EL (cell line): ENCODE results near the gene MMS19.
A peak's percentile ranks its signal among the peaks of the same experiment; 100 is the strongest.

ENCODE experiments used
- DNase-seq: peaks from one replicate; pipeline ENCODE4 v3.0.0-alpha.2; 2016

MMS19 gene

DNA sequence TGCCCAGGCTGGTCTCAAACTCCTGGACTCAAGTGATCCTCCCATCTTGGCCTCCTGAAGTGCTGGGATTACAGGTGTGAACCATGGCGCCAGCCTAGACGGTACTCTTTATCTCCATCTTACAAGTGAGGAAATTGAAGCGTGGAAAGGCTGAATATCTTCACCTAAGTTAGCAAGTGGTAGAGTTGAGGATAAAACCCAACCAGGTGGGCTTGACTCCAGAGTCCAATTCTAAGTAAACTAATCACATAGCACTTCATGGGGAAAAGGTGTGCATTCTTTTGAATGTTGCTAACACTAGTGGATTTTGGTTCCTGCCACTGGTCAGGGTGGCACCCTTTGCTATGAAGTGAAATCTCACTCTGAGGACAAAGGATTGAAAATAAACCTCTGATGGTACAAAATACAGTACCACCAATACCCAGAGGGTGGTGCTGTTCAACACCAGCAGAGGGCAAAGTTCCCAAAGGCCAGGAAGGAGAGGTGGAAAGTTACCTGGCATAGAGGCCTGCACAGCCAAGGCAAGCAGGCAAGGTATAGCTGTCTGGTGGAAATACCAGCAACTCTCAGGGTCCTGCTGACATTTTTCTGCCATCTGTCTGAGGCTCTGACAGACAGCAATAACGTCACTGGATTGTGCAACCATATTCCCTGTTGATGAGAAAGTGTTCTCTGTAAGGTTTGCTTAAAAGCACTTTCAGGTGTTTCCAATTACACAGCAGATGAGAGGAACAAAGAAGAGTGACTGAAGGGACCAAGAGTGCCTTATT is 34.7 kb downstream of the MMS19 start:
- peak; percentile 49 for DNase-seq

- no peak for DNase-seq
Observed at GRCh38 chr10:97462309-97462708, 35.9 kb downstream of the MMS19 start.

DNA sequence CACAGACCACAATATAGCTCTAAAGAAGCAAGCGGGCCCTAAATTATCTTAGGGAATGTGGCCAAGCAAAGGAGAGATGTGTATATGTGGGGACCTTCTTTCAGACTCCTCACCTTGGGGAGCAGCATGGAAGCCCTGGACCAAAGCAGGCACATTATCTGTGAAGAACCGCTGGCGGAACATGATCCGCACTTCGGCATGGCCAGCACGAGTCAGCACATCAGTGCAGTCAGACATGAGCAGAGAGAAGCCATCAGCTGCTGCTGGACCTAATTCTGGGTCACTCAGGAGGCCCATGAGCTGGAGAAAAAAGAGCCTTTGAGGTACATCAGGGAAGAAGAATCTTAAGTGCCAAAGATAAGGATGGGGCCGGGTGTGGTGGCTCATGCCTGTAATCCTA is 38.3 kb downstream of the MMS19 start:
- no peak for DNase-seq

GRCh38 chr10:97459111-97459510 is 39.1 kb downstream of the MMS19 start:
- no peak for DNase-seq

DNA sequence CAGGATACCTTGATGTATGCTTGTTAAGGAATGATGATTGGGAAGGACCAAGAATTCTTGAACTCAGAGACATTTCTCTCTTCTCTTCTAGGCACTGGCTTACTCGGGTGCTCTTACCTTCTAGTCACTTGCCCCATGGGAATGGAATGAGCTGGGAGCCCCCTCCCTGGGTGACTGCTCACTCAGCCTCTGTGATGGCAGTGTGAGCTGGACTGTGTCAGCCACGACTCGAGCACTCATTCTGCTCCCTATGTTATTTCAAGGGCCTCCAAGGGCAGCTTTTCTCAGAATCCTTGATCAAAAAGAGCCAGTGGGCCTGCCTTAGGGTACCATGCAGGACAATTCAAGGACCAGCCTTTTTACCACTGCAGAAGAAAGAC is 41.5 kb downstream of the MMS19 start:
- DNase-seq, result no peak

DNA sequence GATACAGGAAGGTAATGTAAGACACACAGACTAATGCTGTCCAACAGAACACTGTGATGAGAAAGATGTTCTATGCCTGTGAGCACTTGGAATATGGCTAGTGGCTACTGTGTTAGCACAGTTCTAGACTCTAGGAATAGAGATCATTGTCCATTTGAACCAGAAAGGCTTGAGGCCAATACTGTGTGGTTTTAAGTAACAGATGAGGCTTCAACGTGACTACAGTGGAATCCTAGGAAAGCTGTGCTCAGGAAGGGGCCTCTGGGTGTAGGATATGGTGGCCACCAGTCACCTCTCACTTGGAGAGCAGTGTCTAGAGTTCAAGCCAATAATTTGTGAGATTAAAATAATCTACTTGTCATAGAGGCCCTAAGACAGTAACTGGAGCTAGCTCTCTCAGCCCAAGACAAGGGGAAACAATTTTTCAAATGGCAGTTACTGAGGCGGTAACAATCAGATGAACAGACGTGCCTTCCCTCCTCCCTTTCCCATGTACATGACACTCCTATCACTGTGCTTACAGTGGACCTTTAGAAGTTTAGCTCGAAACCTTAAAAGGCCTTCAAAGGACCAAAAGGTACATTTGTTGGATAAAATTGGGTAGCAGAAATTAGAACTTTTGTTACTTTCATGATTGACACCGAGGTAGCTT is 42.1 kb downstream of the MMS19 start:
- no peak for DNase-seq

DNA sequence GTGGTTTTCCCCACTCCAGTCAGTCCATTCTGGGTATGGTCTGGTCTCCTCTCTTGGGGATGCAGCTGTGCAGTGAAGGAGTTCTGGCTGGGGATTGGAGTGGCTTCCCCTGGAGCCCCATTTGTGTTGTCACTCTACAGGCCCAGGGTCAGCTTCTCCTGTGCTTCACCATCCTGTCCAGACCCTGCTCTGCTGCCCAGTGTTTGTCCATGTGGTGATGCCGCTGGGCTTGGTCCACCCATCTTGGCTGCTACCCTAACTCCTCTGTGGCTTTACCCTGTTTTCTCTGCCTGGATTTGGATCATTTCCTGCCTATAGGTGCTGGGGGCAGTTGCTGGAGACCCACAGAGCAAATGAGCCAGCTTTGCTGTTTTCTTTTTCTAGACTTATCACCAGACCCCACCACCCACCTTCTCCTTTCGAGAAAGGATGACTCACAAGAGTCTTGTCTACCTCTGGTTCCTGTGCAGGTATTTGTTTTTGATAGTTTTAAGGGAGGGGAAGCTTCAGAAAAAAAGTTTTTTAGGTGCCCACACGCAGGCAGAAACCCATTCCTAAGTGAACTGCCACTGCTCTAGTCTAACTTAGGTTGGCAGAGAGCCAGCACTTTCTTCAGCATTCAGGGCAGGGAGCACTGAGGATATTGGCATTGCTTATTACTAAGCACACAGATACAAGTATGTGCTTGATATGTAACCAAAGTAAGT is 43.7 kb downstream of the MMS19 start:
- DNase-seq, result no peak

GRCh38 chr10:97452352-97452751 is 45.9 kb downstream of the MMS19 start:
- no peak for DNase-seq

DNA sequence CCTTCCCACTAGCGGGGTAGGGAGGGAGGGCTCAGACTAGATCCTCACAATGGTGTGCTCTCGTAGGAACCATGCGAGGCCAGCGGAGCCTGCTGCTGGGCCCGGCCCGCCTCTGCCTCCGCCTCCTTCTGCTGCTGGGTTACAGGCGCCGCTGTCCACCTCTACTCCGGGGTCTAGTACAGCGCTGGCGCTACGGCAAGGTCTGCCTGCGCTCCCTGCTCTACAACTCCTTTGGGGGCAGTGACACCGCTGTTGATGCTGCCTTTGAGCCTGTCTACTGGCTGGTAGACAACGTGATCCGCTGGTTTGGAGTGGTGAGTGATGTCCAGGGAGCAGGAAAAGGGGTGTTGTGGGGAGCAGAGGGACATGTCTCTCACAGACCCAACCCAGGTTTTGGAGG is 46.6 kb downstream of the MMS19 start:
- no peak for DNase-seq

DNA sequence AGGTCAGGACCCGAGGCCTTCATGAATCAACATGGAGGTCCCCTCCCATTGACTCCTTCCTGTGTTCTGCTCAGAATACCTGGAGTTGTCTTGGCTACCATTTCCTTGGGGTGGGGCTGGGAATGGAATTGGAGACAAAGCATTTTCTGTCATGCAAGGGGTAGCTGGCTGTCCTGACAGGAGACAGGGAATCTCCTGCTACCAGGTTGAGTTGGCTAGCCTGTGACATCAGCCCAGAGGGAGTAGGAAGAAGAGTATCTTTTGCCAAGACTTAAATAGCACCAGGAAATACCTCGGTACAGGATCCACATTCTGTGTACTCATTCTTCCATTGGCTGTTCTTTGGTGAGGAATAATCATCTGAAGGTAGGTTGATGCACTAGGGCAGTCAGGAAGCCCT is 47.4 kb downstream of the MMS19 start:
- no peak for DNase-seq

DNA sequence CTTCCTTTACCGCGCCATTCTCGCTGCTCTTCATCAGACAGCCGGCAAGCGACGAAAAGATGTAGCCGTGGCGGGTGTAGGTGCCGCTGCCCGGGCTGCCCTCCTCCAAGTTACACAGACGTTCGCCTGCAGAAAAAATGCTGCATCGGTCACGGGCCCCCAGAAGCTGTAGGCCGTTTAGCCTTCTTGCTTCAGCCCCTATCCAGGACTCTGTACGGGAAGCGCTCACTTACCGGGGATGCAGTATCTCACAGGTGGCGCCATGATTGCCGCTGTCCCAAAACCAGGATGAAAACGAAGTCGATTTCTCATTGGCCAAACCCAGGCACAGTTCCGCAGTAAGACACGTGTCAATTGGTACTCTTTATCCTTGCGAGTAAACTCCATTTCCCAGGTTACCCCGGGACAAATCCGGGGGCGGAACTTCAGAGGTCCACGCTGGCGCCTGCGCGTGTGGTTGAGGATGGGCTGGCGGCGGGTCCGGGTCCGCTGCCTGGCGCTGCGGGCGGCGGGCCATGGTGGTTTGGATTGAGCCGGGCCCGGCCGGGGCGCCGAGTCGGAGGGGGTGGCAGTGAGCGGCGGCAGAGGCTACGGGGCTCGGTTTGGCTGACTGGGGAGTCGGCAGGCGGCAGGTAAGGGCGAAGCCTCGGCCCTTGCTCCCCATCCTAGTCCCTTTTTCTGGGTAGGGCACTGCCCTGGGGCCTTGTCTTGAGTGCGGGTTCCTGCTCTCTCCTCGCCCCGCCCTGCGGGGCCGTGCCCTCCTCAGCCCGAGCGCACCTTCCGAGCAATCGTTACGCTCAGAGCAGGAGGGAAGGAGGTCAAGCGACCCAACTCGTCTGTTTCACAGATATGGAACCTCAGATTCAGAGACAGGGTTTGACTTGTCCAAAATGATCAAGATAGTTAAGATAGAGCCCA is 52.2 kb downstream of the MMS19 start, which contains the start of the genes EXOSC1 and ZDHHC16:
Gene EXOSC1, minus strand, starts transcription at position 285 of the 918 bp plus-strand sequence. Its CDS starts 21 bp downstream, at position 264.
Gene ZDHHC16, plus strand, starts transcription at position 454 of the 918 bp plus-strand sequence. CDS start 5,501 bp downstream, outside the sequence.
- DNase-seq, result peak; percentile 97

DNA sequence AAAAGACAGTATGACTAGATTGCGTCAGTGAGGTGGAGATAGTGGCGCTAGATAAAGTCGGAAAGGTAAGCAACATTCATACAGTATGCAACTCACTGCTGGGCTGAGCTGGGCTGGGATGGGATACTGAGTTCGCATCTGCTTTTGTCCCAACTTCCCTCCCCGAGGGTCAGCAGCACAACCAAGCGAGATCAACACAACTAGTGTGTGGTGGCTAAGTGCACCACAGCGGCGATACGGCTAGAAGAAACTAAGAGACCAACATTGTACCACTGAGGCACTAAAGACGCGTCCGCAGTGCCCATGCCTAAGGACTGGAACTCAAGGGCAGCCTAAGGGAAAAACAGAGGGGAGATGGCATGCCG is 52.9 kb downstream of the MMS19 start:
- no peak for DNase-seq

DNA sequence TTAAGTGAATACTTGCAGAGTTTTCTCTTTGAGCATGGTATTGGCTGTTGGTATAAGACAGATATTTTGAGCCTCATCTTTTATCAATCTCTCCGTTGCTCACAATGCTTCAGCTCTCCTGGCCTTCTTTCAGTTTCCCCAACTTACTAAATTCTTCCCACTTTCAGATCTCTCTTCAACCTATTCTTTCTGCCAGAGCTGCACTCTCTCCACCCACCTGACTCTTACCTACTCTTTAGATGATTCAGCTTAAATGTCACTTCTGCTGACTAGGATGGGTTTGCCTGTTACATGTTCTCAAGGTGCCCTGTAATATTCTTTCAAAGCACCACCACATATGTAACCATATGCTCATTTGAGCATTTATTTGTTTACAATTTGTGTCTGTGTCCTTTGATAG is 54.0 kb downstream of the MMS19 start:
- DNase-seq, result no peak

GRCh38 chr10:97442277-97442676 is 55.9 kb downstream of the MMS19 start:
- no peak for DNase-seq

DNA sequence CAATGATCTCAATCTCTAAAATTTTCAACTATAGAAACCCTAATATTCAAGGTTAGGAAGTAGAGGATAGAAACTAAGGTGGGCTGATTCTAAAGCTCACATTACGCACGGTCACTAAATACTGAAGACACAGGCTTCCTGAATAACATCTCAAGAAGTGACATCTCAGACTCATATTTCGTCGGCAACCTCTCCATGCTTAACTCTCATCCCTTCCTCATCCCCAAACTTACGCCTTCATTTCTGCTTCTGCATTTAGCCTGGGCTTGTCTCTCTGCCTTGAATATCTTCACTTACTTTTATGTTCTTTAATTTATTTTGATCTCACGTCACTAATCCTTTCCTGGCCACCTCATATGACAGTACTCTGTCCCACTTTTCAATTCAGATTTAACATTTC is 63.0 kb downstream of the MMS19 start:
- no peak for DNase-seq

DNA sequence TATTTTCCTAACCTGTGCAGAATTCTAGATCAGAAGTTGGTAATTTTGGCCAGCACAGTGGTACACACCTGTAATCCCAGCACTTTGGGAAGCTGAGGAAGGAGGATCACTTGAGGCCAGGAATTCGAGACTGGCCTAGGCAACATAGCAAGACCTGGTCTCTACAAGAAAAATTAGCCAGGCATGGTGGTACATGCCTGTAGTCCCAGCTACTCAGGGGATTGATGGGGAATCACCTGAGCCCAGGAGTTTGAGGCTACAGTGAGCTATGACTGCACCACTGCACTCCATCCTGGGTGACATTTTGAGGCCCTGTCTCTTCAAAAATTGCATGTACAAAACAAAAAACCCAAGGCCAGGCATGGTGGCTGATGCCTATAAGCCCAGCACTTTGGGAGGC is 63.7 kb downstream of the MMS19 start:
- DNase-seq, result no peak

- no peak for DNase-seq
Observed at GRCh38 chr10:97434055-97434454, 64.2 kb downstream of the MMS19 start.

- peak; percentile 56 for DNase-seq
Observed at GRCh38 chr10:97428572-97428981, 69.6 kb downstream of the MMS19 start.

- DNase-seq, result peak; percentile 65
Observed at GRCh38 chr10:97427571-97428179, 70.5 kb downstream of the MMS19 start.

GRCh38 chr10:97426776-97427570 is 71.2 kb downstream of the MMS19 start:
- peak; percentile 12 for DNase-seq
